GM19239 (cell line): ENCODE data around the gene BIK.

Experiments
- DNase-seq: peaks from one replicate; pipeline ENCODE4 v3.0.0; 2011; ENCODE audit warnings: low spot score; ENCODE audit not compliant: insufficient read length
- FAIRE-seq: peaks from 2 replicates; lab custom pipeline; 2011; peaks lifted over from hg19 to GRCh38; lab: Jason Lieb, UNC

The BIK gene

DNA sequence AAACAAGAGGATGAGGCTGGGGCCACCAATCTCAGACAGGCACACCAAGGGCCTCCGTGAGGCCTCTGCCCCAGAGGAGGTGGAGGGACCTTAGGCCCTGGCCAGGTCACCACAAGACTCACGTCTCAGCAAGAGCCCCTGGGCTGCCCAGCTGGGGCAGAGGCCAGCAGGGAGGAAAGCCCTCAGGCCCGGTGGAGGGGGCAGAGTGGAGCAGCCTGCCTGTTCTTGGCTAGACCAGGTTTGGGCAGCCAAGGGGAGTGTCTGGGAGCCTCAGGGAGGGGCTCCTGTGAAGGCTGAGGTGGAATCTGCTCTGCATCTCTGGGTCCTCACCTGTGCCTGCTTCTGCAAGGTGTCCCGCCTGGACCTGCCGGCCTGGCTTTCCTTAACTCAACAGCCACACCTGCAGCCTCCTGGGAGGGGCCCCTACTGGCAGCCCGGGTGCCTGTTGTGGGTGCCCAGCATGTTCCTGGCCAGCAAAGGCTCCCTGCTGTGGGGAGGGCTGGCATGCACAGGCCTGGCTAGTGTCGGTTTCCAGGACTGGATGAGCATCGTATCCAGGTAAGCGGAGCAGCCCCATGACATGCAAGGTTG is 64.5 kb downstream of the BIK start:
- FAIRE-seq: no peak

DNA sequence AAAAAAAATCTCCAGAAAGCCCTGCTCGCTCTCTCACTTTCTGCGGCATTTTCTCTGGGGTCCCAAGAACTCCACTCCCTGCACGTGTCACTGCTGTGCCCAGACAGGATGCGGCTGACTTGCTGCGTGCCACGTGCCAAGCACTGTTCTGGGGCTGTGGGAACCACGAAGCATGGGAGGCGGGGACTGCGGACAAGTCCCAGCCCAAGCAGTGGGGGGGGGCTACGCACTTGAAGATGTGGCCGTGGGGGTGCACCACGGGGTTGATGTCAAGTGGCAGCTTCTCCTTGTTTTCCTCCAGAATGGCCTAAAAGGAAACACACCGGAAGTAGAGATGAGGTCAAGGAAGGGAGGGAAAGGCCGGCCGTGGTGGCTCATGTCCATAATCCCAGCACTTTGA is 65.5 kb downstream of the BIK start:
- DNase-seq (no peak), FAIRE-seq (no peak)

More for the DNA sequence above, 64.5 kb downstream of the BIK start:
- no peak for DNase-seq

DNA sequence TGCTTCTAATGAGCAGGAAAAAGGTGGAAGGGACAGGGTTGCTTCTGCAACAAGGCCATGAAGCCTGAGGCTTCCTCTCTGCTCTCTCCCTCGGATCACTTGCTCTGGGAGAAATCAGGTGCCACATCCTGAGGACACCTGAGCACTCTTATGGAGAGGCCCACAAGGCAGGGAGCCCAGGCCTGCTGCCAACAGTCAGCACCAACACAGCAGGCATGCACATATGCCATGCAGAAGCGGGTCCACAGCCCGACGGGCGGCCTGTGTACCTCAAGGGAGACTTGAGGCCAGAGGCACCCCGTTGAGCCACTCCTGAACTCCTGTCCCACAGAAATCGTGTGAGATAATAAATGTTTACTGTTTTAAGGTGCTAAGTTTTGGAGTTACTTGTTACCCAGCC is 66.9 kb downstream of the BIK start:
- no peak for DNase-seq
- FAIRE-seq: no peak
